HL-60 (cell line): ENCODE measurements around the gene MYBL2.
A peak's percentile ranks its signal among the peaks of the same experiment; 100 is the strongest.

Experiments
- DNase-seq, 2 experiments: peaks; one replicate each; pipeline ENCODE4 v3.0.0-alpha.2; 2010 to 2020; ENCODE audit warnings: low read depth in 1 of 2, low spot score in 1 of 2
- H3K27ac ChIP-seq: fragments of 250-450 bp; sonication (Bioruptor Pico); replicated peaks from 2 replicates; pipeline ENCODE4 v1.5.1; 2020; ENCODE audit warnings: mild to moderate bottlenecking, moderate library complexity
- H3K27me3 ChIP-seq: fragments of 250-450 bp; sonication (Bioruptor Pico); 2 replicates; pipeline ENCODE4 v1.5.1; 2021; ENCODE audit warnings: mild to moderate bottlenecking, moderate library complexity; ENCODE audit not compliant: insufficient read depth, poor library complexity, severe bottlenecking
- H3K4me3 ChIP-seq: replicated peaks from 2 replicates; pipeline ENCODE4 v1.5.1; 2011; ENCODE audit warnings: mild to moderate bottlenecking, control low read depth, low read length; ENCODE audit not compliant: insufficient read depth
- CTCF ChIP-seq: IDR thresholded peaks from one replicate; pipeline ENCODE4 v1.5.1; 2011; ENCODE audit warnings: low read length, control low read depth, inconsistent platforms; ENCODE audit not compliant: insufficient read depth
- GABPA ChIP-seq: IDR thresholded peaks from 2 replicates; pipeline ENCODE4 v1.6.1; 2012; ENCODE audit warnings: low read depth
- POLR2AphosphoS5 ChIP-seq: IDR thresholded peaks from 2 replicates; pipeline ENCODE4 v1.6.1; 2012; ENCODE audit warnings: low read depth
- REST ChIP-seq: IDR thresholded peaks from 2 replicates; pipeline ENCODE4 v1.6.1; 2012; ENCODE audit warnings: low read depth; ENCODE audit not compliant: insufficient replicate concordance
- SPI1 ChIP-seq: IDR thresholded peaks from 2 replicates; pipeline ENCODE4 v1.6.1; 2012; ENCODE audit warnings: low read depth, mild to moderate bottlenecking, borderline replicate concordance

MYBL2 gene

GRCh38 chr20:43658069-43658722 lies 8.7 kb upstream of the MYBL2 start:
- no peaks in the 10 kb centered on the region for H3K27me3 ChIP-seq
- H3K27ac ChIP-seq, result peak overlapping the region; percentile 84
- H3K4me3 ChIP-seq, result peak overlapping the region; percentile 93
- no peak for DNase-seq
- no peak for TF ChIP-seq GABPA
- no peak for TF ChIP-seq SPI1
- TF ChIP-seq POLR2AphosphoS5, result no peak
- no peak for TF ChIP-seq CTCF
- TF ChIP-seq REST, result no peak

- H3K4me3 ChIP-seq, result no peak overlapping the region
- peak in 1 of 2 experiments; percentile 11 for DNase-seq
- no peak overlapping the region for H3K27ac ChIP-seq
- H3K27me3 ChIP-seq, result no peaks in the 10 kb centered on the region
- TF ChIP-seq SPI1 (no peak), CTCF (no peak), GABPA (no peak), POLR2AphosphoS5 (no peak), REST (no peak)
Observed at GRCh38 chr20:43658723-43659419, 8.0 kb upstream of the MYBL2 start.

- DNase-seq, result no peak
- Histone ChIP-seq H3K4me3 (no peak overlapping the region), H3K27ac (no peak overlapping the region)
Observed at GRCh38 chr20:43662943-43663655, 3.8 kb upstream of the MYBL2 start.

More at GRCh38 chr20:43662943-43663655, 3.8 kb upstream of the MYBL2 start:
- no peak for TF ChIP-seq POLR2AphosphoS5
- TF ChIP-seq GABPA, result no peak
- TF ChIP-seq CTCF, result no peak
- no peak for TF ChIP-seq SPI1
- no peak for TF ChIP-seq REST
- H3K27me3 ChIP-seq, result no peaks in the 10 kb centered on the region
